Colonic mucosa (tissue), 4 donors: ENCODE data around the gene MAGI3. TPM values are rescaled to one million over a fixed set of nuclear protein-coding genes. Genes with fewer than 3 reads are reported as not detected.

Source experiments
- DNase-seq: peaks from one replicate; pipeline ENCODE4 v3.0.0-alpha.2; 2020
- H3K27ac ChIP-seq: fragments of 200-600 bp; one replicate; pipeline ENCODE4 v1.8.0; 2021
- H3K27me3 ChIP-seq: fragments of 200-600 bp; one replicate; pipeline ENCODE4 v1.8.0; 2021
- H3K36me3 ChIP-seq: fragments of 200-600 bp; one replicate; pipeline ENCODE4 v1.8.0; 2021
- H3K4me1 ChIP-seq: fragments of 200-600 bp; one replicate; pipeline ENCODE4 v1.8.0; 2021; ENCODE audit warnings: mild to moderate bottlenecking
- H3K4me3 ChIP-seq: fragments of 200-600 bp; one replicate; pipeline ENCODE4 v1.8.0; 2021
- H3K9ac ChIP-seq, 2 donors: one replicate each; pipeline ENCODE4 v1.7.0; 2013; ENCODE audit warnings: control low read depth in 2 of 2, low read depth in 2 of 2, low read length in 2 of 2
- H3K9me3 ChIP-seq: fragments of 200-600 bp; one replicate; pipeline ENCODE4 v1.8.0; 2021
- intact Hi-C: fragments of 100-400 bp; cut with DNase I; formaldehyde crosslinking; loops from one replicate; pipeline ENCODE4 v1.14.1; 2022
- total RNA-seq, 2 donors: library from RNA; stranded (reverse); fragmentation: NEBNext Ultra II Directional in 1 of 2; extraction: Animal tissue kit (Norgen Biotek cat#: 25700) in 1 of 2; gene quantifications; one replicate each; pipeline ENCODE4 v1.2.1, GENCODE V29; 2021
- TF ChIP-seq, protein P1 (sequence below): fragments of 200-600 bp; IDR thresholded peaks from one replicate; pipeline ENCODE4 v1.8.0; 2022; ENCODE audit warnings: antibody characterized with exemption, mild to moderate bottlenecking
- donor health status: healthy.
- donor health status: DM: no; HTN: no; CAD: no.
- donor health status: DM: no; HTN: no; CAD: no.

MAGI3 gene
- total RNA-seq, 2 donors from 2014 or later, result 38.2 to 46.5 TPM

DNA sequence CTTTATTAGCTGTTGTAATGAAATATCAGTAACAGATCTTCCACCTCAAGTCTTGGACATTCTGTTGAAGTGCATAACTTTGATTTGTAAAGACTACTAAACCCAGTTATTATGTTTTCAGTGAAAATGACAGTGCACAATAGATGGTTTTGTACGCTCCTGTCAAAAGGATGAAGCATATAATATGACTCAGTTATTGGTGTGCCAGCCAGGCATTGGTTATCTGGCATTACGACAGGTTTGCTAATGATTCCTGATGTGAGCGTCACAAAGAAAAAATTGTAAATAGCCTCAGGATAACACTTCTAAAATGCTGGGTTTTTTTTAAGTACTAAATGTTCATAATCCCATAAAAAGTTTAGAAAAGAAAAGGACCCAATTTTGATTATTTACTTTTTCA, 147.9 kb downstream of the MAGI3 start:
- Histone ChIP-seq H3K9ac (no peak overlapping the region), H3K9me3 (no peaks in the 10 kb centered on the region), H3K27ac (no peak overlapping the region), H3K4me1 (no peaks in the 10 kb centered on the region), H3K36me3 (no peaks in the 10 kb centered on the region), H3K27me3 (no peaks in the 10 kb centered on the region), H3K4me3 (no peak overlapping the region)
- intact Hi-C loops, result no loop called here
- DNase-seq, result no peak
- TF ChIP-seq, protein P1, sequence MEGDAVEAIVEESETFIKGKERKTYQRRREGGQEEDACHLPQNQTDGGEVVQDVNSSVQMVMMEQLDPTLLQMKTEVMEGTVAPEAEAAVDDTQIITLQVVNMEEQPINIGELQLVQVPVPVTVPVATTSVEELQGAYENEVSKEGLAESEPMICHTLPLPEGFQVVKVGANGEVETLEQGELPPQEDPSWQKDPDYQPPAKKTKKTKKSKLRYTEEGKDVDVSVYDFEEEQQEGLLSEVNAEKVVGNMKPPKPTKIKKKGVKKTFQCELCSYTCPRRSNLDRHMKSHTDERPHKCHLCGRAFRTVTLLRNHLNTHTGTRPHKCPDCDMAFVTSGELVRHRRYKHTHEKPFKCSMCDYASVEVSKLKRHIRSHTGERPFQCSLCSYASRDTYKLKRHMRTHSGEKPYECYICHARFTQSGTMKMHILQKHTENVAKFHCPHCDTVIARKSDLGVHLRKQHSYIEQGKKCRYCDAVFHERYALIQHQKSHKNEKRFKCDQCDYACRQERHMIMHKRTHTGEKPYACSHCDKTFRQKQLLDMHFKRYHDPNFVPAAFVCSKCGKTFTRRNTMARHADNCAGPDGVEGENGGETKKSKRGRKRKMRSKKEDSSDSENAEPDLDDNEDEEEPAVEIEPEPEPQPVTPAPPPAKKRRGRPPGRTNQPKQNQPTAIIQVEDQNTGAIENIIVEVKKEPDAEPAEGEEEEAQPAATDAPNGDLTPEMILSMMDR, result no peak

DNA sequence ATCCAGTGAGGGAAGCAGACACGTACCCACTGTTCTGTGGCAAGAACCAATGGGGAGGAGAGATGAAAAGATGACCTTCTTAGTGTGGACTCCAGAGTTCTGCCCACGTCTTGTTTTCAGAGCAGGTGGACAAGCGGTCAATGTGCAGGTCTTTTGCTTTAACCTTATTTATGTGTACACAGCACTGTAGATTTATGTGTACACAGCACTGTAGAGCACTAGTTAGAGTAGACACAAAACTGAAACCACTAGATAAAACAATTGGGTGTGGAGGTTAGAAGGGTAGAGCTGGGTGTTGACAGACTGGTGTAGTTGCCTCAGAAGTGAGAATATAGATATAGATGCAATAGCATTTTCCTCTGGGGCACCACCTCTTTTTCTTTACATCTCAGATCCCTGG, 150.0 kb downstream of the MAGI3 start:
- Histone ChIP-seq H3K27ac (peak overlapping the region; percentile 42), H3K4me3 (no peak overlapping the region), H3K9me3 (no peaks in the 10 kb centered on the region), H3K4me1 (no peaks in the 10 kb centered on the region), H3K27me3 (no peaks in the 10 kb centered on the region), H3K9ac (no peak overlapping the region), H3K36me3 (no peaks in the 10 kb centered on the region)
- TF ChIP-seq, protein P1, result no peak
- intact Hi-C loops, result no loop called here
- no peak for DNase-seq

DNA sequence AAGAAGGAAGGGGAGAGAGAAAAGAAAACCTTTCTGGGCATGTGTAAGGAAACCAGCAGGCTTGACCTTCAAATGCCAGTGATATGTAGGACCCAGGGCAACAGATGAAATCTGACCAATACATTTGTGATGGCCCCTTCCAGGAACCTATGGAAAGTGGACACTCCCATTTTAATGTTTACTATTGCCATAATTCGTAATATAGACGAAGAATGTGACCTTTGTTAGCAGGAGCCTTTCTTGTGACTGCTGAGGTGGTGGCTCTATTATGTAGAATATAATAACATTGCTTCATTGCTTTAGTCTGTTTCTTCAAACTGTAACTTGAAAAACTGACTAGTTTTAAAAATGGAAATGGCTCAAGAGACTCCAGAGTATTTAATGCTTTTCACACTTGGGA, 150.8 kb downstream of the MAGI3 start:
- no peaks in the 10 kb centered on the region for H3K27me3 ChIP-seq
- TF ChIP-seq, protein P1, result no peak
- intact Hi-C loops, result no loop called here
- H3K4me1 ChIP-seq, result no peaks in the 10 kb centered on the region
- no peaks in the 10 kb centered on the region for H3K9me3 ChIP-seq
- DNase-seq, result no peak
- H3K27ac ChIP-seq, result peak overlapping the region; percentile 42
- no peak overlapping the region for H3K9ac ChIP-seq
- no peak overlapping the region for H3K4me3 ChIP-seq
- no peaks in the 10 kb centered on the region for H3K36me3 ChIP-seq

DNA sequence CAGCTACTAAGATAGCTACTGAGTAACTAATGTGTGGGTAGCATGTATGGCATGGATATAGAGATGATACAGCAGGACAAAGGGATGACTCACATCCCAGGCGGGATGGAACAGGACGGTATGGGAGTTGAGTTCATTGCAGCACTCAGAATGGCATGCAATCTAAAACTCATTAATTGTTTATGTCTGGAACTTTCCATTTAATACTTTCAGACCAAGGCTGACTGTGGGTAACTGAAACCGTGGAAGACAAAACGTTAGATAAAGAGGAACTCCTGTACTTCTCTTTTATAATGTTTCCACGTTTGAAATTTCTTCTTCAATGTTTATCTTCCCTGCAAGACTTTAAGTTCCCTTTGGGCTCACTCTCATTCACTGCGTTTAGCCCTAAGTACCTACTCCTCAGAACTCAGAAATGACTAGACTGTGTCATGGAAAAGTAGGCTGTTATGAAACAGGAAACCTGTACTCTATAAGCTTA, 151.9 kb downstream of the MAGI3 start:
- intact Hi-C loops, result no loop called here

DNA sequence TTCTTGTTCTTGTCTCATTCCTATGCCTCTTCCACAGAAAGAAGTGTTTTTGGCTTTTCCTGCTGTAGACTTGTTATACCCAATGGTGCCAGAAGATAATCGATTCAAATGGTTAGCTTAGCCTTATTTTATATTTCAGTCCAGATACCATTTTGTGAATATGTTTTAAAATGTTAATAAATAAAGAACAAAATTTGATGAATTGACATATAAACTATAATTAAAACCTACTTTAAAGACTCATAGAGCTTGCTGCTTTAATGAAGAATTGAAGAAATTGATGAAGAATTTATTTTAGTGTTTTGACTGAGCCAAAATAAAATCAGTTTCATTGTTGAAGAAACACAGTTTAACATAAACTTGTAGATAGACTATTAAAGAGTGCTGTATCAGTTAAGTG, 152.8 kb downstream of the MAGI3 start:
- H3K27ac ChIP-seq, result no peak overlapping the region
- H3K9me3 ChIP-seq, result no peaks in the 10 kb centered on the region
- no peak overlapping the region for H3K9ac ChIP-seq
- H3K36me3 ChIP-seq, result no peaks in the 10 kb centered on the region
- H3K4me1 ChIP-seq, result no peaks in the 10 kb centered on the region
- TF ChIP-seq, protein P1, result no peak
- no peak for DNase-seq
- intact Hi-C loops, result no loop called here
- no peak overlapping the region for H3K4me3 ChIP-seq
- no peaks in the 10 kb centered on the region for H3K27me3 ChIP-seq

More for the DNA sequence above, 151.9 kb downstream of the MAGI3 start:
- Histone ChIP-seq H3K9ac (no peak overlapping the region), H3K4me1 (no peaks in the 10 kb centered on the region), H3K27ac (no peak overlapping the region), H3K9me3 (no peaks in the 10 kb centered on the region), H3K27me3 (no peaks in the 10 kb centered on the region), H3K4me3 (no peak overlapping the region), H3K36me3 (no peaks in the 10 kb centered on the region)
- TF ChIP-seq, protein P1, result no peak
- no peak for DNase-seq
